ENCODE data around the gene LPP.
"Not testable (repeated sequence)": the region's sequence is repeated elsewhere in the genome, so short reads cannot be mapped to it uniquely, and the experiment has no call there.

Gene LPP

GRCh38 chr3:188401244-188401993, 247.5 kb downstream of the LPP start:
- DNase-seq (ENCODE audit: low spot score), result no peak

GRCh38 chr3:188402229-188402628, 248.3 kb downstream of the LPP start:
- DNase-seq (ENCODE audit: low spot score), result no peak

GRCh38 chr3:188403404-188403803, 249.4 kb downstream of the LPP start:
- DNase-seq (ENCODE audit: low spot score), result no peak

- DNase-seq (ENCODE audit: low spot score), result no peak
Observed at GRCh38 chr3:188404124-188404523, 250.2 kb downstream of the LPP start.

GRCh38 chr3:188404701-188405100, 250.7 kb downstream of the LPP start:
- no peak for DNase-seq (ENCODE audit: low spot score)

GRCh38 chr3:188407158-188407880, 253.4 kb downstream of the LPP start:
- DNase-seq (ENCODE audit: low spot score), result no peak

DNA sequence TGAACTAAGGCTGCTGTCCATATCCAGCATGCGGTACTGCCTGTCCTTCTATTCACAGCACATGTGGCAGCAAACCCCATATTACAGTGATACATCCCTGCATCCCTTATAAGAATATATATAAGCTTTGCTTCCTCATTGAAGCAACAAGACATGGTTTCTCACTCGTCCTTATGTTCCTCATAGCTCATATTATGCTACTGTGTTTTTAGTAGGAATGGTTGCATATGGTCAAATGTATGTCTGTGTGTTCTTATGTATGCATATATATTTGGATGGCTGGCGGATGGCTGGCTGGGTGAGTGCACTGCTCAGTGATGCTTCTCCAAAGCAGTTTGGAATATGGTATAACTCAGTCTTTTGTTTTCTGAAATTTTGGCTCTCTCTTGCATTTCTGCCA, 254.9 kb downstream of the LPP start:
- DNase-seq (ENCODE audit: low spot score), result no peak

GRCh38 chr3:188411750-188412149, 257.8 kb downstream of the LPP start:
- no peak for DNase-seq (ENCODE audit: low spot score)

- no peak for DNase-seq (ENCODE audit: low spot score)
Observed at GRCh38 chr3:188415196-188415595, 261.2 kb downstream of the LPP start.

- DNase-seq (ENCODE audit: low spot score), result no peak
Observed at GRCh38 chr3:188416041-188416440, 262.1 kb downstream of the LPP start.

DNA sequence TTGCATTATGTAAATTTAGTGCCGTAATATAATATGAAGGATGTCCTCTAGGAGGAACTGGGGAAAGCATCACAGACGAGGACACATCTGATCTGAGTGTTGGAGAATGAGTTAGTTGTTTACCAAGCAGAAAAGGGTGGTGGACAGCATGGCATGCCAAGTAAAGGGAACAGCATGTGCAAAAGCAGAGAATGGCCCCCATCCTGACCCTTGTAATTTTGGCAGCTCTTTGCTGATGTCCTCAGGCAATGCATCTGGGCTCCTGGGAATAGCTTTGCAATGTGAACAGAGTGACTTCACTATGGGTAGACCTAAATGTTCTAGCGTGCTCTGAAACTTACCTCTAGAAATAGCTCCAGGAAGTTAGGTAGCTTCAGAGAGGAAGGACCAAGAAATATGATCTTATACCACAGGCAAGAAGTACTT, 263.3 kb downstream of the LPP start:
- DNase-seq (ENCODE audit: low spot score), result no peak

DNA sequence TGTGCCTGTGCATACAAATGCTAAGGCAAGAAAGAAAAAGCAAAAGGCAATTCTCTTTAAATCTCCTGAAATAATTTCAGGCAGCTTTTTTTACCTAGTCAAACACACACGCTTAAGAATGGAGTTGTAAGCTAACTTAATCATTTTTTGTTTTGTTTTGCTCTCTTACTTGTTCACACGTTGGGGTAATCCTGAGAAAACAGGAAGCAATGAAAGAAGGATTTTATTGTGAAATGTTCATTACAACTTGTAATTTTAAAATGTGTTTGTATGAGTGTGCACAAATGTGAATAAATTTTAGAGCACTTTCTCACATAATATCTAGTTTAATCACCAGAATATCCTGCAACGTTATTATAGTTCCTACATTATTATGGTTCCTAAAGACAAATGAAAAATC, 263.8 kb downstream of the LPP start:
- DNase-seq (ENCODE audit: low spot score), result no peak

GRCh38 chr3:188421151-188421821, 267.3 kb downstream of the LPP start:
- no peak for DNase-seq (ENCODE audit: low spot score)

GRCh38 chr3:188421836-188422540, 268.0 kb downstream of the LPP start:
- no peak for DNase-seq (ENCODE audit: low spot score)

DNA sequence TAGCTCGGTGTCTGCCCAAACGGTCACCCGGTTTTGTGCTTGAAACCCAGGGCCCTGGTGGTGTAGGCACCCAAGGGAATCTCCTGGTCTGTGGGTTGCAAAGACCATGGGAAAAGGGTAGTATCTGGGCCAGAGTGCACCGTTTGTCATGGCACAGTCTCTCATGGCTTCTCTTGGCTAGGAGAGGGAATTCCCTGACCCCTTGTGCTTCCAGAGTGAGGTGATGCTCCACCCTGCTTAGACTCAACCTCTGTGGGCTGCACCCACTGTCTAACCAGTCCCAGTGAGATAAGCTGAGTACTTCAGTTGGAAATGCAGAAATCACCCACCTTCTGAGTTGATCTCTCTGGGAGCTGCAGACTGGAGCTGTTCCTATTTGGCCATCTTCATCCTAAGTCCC, 274.0 kb downstream of the LPP start:
- not testable (repeated sequence) for DNase-seq (ENCODE audit: low spot score)

DNA sequence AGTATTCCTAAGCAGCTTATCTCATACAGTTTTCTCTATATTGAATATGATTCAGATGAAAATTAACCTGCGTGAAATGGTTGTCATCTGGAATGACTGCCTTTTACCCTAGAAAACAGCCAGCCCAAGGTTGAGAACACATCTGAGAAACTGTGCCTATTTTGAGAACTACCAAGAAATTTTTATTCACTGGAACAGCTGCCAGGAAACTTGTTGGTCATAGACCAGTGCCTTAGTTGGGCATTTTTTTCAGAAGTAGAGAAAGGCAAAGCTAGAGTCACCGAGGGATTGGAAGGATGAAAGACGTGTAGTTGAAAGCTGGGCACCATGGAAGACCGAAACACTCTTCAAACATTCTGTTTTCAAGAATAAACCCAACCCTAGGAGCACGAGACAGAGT, 277.1 kb downstream of the LPP start:
- no peak for DNase-seq (ENCODE audit: low spot score)

DNA sequence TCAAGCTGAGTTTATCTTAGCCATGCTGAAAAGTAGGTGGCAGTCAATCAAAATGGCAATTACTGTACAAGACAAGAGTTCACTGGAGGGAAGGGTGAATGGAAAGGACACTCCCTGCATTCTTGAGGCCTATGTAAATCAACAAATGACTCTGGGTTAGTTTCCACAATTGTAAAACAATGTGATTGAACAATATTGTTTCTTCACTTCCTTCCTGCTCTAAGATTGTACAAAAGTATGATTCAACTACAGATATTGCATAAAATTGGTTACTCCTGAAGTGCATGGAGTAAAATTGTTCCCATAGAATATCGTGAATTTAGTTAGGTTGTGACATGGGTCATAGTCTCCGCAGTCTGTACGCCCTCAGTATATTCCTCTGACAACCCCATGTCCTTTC, 277.6 kb downstream of the LPP start:
- no peak for DNase-seq (ENCODE audit: low spot score)

DNA sequence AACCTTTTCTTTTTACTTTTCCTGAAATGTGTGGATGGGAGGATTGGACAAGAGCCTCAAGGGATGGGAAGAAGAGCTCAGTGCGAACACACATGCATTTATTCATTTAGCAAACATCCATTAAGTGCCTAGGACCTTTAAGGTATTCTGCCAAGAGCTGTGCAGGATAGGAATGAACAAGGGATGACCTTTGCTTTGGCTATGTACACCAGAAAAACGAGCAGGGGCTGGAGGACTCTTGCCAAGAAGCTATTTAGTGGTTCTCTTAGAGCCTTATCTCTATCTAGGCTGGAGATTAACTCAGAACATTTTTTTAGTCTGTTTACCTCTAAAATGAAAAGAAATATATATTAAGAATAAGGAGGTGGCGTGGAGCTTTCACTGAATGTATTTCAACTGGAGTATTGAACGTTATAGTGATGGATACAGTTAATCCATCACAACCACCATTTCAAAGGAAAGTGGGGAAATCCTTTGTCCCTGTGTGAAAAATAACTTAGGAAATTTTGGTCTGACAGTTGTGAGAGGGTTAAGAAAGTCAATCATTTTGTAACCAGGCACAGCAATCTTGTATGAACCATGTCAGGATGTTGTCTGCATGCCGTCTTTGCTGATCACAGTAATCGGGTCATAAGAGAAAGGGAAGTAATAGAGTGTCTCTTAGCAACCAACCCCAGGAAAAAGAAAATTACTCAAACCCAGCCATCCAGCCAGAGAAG, 279.0 kb downstream of the LPP start:
- no peak for DNase-seq (ENCODE audit: low spot score)

- no peak for DNase-seq (ENCODE audit: low spot score)
Observed at GRCh38 chr3:188433521-188434150, 279.7 kb downstream of the LPP start.

- no peak for DNase-seq (ENCODE audit: low spot score)
Observed at GRCh38 chr3:188434594-188434993, 280.6 kb downstream of the LPP start.

GRCh38 chr3:188435266-188435665, 281.3 kb downstream of the LPP start:
- DNase-seq (ENCODE audit: low spot score), result no peak

All from COLO829 (cell line).